ENCODE data around the gene COL18A1. TPM values are rescaled to one million over a fixed set of nuclear protein-coding genes. Genes with fewer than 3 reads are reported as not detected.

COL18A1 gene
- total RNA-seq, 1 experiment from 2014 or later = 77.0 TPM

- H3K79me2 ChIP-seq (ENCODE audit: low read length) = no peaks in the 10 kb centered on the region
- H3K27me3 ChIP-seq (ENCODE audit: low read length) = no peaks in the 10 kb centered on the region
- ChIA-PET POLR2A (ENCODE audit: unreplicated experiment) (no interaction called here), CTCF (no interaction called here)
- no peaks in the 10 kb centered on the region for H3K9me2 ChIP-seq (replicated peaks; ENCODE audit: low read length)
- peak; percentile 82 for DNase-seq
- no peaks in the 10 kb centered on the region for H3K9me3 ChIP-seq (ENCODE audit: low read length)
- peak; percentile 60 for ATAC-seq
- no peaks in the 10 kb centered on the region for H4K20me1 ChIP-seq (ENCODE audit: low read length)
- H3K9ac ChIP-seq (ENCODE audit: low read length) = peak overlapping the region; percentile 5; the same call in 1 of the 2 replicates
- H3K4me3 ChIP-seq (ENCODE audit: low read length) = no peak overlapping the region
- H3F3A ChIP-seq (ENCODE audit: low read length, unreplicated experiment) = no peaks in the 10 kb centered on the region
- H3K27ac ChIP-seq (ENCODE audit: low read length) = peak overlapping the region; percentile 73
- peaks cover 25% of the 10 kb centered on the region for H3K4me1 ChIP-seq (ENCODE audit: insufficient read depth, low read length)
- BruUV-seq (replicated peaks) = no TSS peak
- intact Hi-C loops (cut with micrococcal nuclease) = no loop called here
- H3K36me3 ChIP-seq (ENCODE audit: low read depth, low read length) = peaks cover 4% of the 10 kb centered on the region
- no peak overlapping the region for H2AFZ ChIP-seq (ENCODE audit: low read length)
- H3K4me2 ChIP-seq (ENCODE audit: low read length) = peak overlapping the region; percentile 39
- TF ChIP-seq EZH2 (IDR thresholded peaks at IDR 0.05; ENCODE audit: low read length, unreplicated experiment) (no peak), CTCF (conservative IDR thresholded peaks at IDR 0.05; ENCODE audit: low read depth, low read length) (no peak), EZH2phosphoT487 (IDR thresholded peaks at IDR 0.05; ENCODE audit: borderline replicate concordance, low read length) (no peak)
Measured at GRCh38 chr21:45470773-45471524, 66.0 kb downstream of the COL18A1 start.

GRCh38 chr21:45471525-45472221, 66.7 kb downstream of the COL18A1 start:
- no peaks in the 10 kb centered on the region for H3K9me3 ChIP-seq (ENCODE audit: low read length)
- H3K4me1 ChIP-seq (ENCODE audit: insufficient read depth, low read length) = peaks cover 23% of the 10 kb centered on the region
- DNase-seq = no peak
- H2AFZ ChIP-seq (ENCODE audit: low read length) = no peak overlapping the region
- no peaks in the 10 kb centered on the region for H3K79me2 ChIP-seq (ENCODE audit: low read length)
- no TSS peak for BruUV-seq (replicated peaks)
- H3K27me3 ChIP-seq (ENCODE audit: low read length) = no peaks in the 10 kb centered on the region
- ChIA-PET POLR2A (ENCODE audit: unreplicated experiment) (no interaction called here), CTCF (no interaction called here)
- no peak for ATAC-seq
- no peak overlapping the region for H3K4me3 ChIP-seq (ENCODE audit: low read length)
- H4K20me1 ChIP-seq (ENCODE audit: low read length) = no peaks in the 10 kb centered on the region
- peak overlapping the region; percentile 39 for H3K4me2 ChIP-seq (ENCODE audit: low read length)
- no peak overlapping the region for H3K9ac ChIP-seq (ENCODE audit: low read length)
- no peak for TF ChIP-seq EZH2 (IDR thresholded peaks at IDR 0.05; ENCODE audit: low read length, unreplicated experiment)
- TF ChIP-seq EZH2phosphoT487 (IDR thresholded peaks at IDR 0.05; ENCODE audit: borderline replicate concordance, low read length) = no peak
- H3K27ac ChIP-seq (ENCODE audit: low read length) = peak overlapping the region; percentile 73
- intact Hi-C loops (cut with micrococcal nuclease) = no loop called here
- peaks cover 4% of the 10 kb centered on the region for H3K36me3 ChIP-seq (ENCODE audit: low read depth, low read length)
- H3F3A ChIP-seq (ENCODE audit: low read length, unreplicated experiment) = no peaks in the 10 kb centered on the region
- no peaks in the 10 kb centered on the region for H3K9me2 ChIP-seq (replicated peaks; ENCODE audit: low read length)

- H3F3A ChIP-seq (ENCODE audit: low read length, unreplicated experiment) = no peaks in the 10 kb centered on the region
- no peak overlapping the region for H3K4me3 ChIP-seq (ENCODE audit: low read length)
- no peaks in the 10 kb centered on the region for H4K20me1 ChIP-seq (ENCODE audit: low read length)
- H3K4me2 ChIP-seq (ENCODE audit: low read length) = no peak overlapping the region
- H3K27me3 ChIP-seq (ENCODE audit: low read length) = no peaks in the 10 kb centered on the region
- intact Hi-C loops (cut with micrococcal nuclease) = no loop called here
- ATAC-seq (no peak), DNase-seq (no peak)
- TF ChIP-seq EZH2phosphoT487 (IDR thresholded peaks at IDR 0.05; ENCODE audit: borderline replicate concordance, low read length) = no peak
- TF ChIP-seq EZH2 (IDR thresholded peaks at IDR 0.05; ENCODE audit: low read length, unreplicated experiment) = no peak
- no peak for TF ChIP-seq CTCF (conservative IDR thresholded peaks at IDR 0.05; ENCODE audit: low read depth, low read length)
- H3K9me2 ChIP-seq (replicated peaks; ENCODE audit: low read length) = no peaks in the 10 kb centered on the region
- no TSS peak for BruUV-seq (replicated peaks)
- peaks cover 4% of the 10 kb centered on the region for H3K36me3 ChIP-seq (ENCODE audit: low read depth, low read length)
- no peak overlapping the region for H3K27ac ChIP-seq (ENCODE audit: low read length)
- ChIA-PET POLR2A (ENCODE audit: unreplicated experiment) (no interaction called here), CTCF (no interaction called here)
- no peaks in the 10 kb centered on the region for H3K9me3 ChIP-seq (ENCODE audit: low read length)
- H3K4me1 ChIP-seq (ENCODE audit: insufficient read depth, low read length) = peaks cover 15% of the 10 kb centered on the region
- H2AFZ ChIP-seq (ENCODE audit: low read length) = no peak overlapping the region
- H3K79me2 ChIP-seq (ENCODE audit: low read length) = no peaks in the 10 kb centered on the region
- H3K9ac ChIP-seq (ENCODE audit: low read length) = no peak overlapping the region
Measured at GRCh38 chr21:45472445-45473365, 67.7 kb downstream of the COL18A1 start.
